VCaP (cell line): ENCODE data around the gene STK4.

Source experiments
- H3K27ac ChIP-seq: fragments of 450-650 bp; 2 replicates; pipeline ENCODE4 v1.5.1; 2017
- CTCF ChIP-seq: fragments of 450-650 bp; conservative IDR thresholded peaks from 2 replicates; pipeline ENCODE4 v1.5.1; 2017; ENCODE audit warnings: mild to moderate bottlenecking, moderate library complexity

The STK4 gene

GRCh38 chr20:44983093-44983674 is 16.9 kb downstream of the STK4 start:
- TF ChIP-seq CTCF: no peak
- H3K27ac ChIP-seq: no peak overlapping the region

GRCh38 chr20:44988631-44989171 is 22.4 kb downstream of the STK4 start:
- no peak for TF ChIP-seq CTCF
- H3K27ac ChIP-seq: no peak overlapping the region

- H3K27ac ChIP-seq: no peak overlapping the region
- no peak for TF ChIP-seq CTCF
Measured at GRCh38 chr20:44990425-44990824, 24.1 kb downstream of the STK4 start.

GRCh38 chr20:44990957-44991356 is 24.6 kb downstream of the STK4 start:
- no peak overlapping the region for H3K27ac ChIP-seq
- no peak for TF ChIP-seq CTCF

GRCh38 chr20:44993343-44993742 is 27.0 kb downstream of the STK4 start:
- H3K27ac ChIP-seq: no peak overlapping the region
- TF ChIP-seq CTCF: no peak

- H3K27ac ChIP-seq: no peak overlapping the region
- TF ChIP-seq CTCF: no peak
Measured at GRCh38 chr20:44997171-44997570, 30.9 kb downstream of the STK4 start.

GRCh38 chr20:44997668-44998067 is 31.4 kb downstream of the STK4 start:
- no peak for TF ChIP-seq CTCF

More at GRCh38 chr20:44997668-44998067, 31.4 kb downstream of the STK4 start:
- H3K27ac ChIP-seq: no peak overlapping the region
